Measurements from ENCODE around the gene ZBTB45.
"Not testable (repeated sequence)": the region's sequence is repeated elsewhere in the genome, so short reads cannot be mapped to it uniquely, and the experiment has no call there.

Gene ZBTB45

DNA sequence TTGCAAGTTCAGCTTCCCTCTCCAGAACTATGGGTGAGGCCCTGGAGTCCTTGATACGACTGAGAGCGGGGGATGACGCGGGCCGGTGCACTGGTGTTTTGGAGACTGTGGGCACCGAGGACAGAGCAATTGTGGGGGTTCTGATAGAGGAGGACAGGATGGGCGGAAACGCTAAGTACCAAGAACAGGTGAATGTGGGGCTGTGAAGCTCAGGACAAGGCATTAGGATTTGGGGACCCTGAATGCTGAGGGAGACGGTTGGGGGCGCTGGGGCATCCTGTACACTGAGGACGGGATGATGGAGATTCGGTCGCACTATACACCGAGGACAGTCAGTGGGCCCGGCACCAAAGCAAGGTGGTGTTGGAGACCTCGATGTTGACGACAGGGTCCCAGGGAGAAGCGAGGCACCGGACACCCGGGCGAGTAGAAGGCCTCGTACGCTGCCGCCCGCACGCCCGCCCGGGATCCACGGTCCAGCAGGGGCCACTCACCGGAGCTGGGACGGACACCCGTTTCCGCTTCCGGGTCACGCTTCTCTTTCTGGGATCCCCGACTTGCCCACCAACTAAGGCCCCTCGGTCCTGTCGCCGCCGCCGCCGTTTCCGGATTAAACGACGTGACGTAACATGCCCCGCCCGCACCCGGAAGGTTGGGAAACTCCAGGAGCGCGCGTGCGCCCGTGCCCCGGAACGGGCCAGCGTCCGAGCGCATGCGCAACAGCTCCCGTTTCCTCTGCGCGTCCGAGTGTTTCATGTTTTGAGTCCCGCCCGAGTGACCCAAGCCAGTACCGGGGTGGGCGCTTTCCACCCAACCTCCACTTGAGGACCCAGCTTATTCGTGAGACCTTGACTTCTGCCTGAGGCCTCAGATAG lies 35.1 kb upstream of the ZBTB45 start, which contains the start of gene CHMP2A:
Gene CHMP2A, minus strand, starts transcription at position 612 of the 875 bp plus-strand sequence. CDS start 893 bp downstream, outside the sequence.
- peak; percentile 97 to 98 for DNase-seq

DNA sequence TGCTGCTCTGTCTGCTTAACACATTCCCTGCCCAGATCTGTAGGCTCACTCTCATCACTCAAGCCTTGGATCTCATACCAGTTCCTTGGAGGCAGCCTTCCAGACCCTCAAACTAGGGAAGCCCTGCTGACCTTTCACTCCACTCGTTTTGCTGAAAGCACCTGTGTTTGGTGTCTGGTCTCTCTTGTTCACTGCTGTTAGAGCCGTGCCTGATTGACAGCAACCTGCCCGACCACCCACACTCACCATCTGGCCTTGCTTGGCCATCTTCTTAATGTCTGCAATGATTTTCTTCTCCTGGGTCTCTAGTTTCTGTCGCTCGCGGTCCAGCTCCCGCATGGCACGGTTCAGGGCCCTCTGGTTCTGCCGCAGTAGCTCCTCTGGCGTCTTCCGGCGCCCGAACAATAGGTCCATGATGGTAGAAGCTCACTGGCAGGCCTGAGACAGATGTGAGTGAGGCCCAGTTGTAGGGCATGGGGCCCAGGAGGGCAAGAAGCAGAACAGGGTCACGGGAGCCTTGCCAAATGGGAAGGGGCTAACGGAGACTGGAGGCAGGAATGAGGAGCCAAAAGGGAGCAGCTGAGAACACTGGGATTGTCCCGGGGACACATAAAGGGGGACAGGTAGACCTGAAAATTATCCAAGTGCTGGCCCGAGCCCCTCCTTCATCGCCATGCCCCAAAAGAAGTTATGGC lies 34.3 kb upstream of the ZBTB45 start:
- DNase-seq = no peak

DNA sequence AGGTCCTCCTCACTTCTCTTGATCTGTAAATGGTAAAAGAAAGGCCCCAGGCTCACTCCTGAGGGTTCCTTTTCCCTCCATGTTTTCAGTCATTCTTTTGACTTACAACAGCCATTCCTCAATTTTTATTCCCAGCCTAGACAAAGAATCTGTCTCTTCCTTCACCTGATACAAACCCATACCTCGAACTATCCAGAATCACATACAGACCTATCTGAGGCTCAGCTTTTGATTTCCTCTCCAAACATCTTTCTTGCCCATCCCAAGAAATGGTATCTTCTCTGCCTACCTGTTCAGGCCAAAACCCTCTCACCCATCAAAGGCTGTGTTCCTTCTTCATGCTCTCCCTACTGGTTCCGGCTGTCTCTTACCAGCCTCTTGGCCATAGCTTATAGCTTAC lies 33.0 kb upstream of the ZBTB45 start:
- DNase-seq = no peak

DNA sequence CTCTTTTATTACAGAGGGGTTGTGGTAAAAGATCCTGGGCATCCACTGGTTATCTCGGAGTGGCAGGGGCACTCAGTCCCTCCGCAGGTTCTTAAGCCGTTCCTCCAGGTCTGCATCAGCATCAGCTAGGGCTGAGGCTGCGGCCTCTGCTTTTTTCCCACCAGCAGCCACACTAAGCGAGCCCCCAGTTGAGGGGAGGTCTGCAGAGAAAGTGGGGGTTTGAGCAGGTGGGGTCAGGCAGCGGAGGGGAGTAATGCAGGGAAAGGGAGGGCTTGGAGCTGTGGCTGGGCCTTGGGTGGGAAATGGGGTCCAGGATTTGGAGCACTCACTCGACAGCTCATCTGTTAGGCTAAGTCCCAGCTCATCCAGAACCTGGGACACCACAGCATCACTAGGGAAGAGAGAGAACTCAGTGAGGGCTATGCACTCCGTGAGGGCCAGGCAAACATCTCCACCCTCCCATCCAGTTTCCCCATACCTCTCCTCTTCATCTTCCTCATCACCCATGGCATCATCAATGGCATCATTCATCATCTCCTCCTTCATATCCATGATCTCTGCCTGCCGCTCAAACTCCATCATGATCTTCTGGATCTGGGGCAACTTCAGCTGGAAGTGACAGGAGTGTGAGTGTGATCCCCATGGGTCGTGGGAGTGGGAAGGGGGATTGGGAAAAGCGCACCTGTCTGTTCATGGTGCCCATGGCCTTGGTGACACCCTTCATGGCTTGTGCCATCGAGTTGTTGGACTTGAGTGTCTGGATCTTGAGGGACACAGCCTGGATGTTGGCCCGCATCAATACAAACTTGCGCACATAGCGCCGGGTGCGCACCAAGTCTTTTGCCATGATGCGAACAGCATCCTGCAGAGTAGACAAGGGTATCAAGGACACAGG lies 32.2 kb upstream of the ZBTB45 start:
- no peak for DNase-seq

DNA sequence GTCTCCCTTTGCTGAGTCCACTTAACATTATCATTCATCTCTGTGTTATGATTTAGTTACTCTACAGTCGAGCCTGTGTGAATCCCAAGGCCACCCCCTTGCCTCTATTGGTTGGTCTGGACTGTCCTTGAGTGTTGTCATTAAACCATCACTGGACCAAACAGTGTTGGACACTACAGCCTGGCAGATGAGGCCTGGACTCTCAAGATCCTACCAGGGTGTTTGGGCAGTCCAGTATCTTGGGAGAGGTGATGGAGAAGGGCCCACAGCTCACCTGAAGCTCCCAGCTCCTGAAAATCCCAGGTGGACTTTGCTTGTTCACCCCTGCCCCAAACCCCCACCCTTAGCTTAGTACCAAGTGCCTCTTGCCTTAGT lies 31.5 kb upstream of the ZBTB45 start:
- DNase-seq = no peak

DNA sequence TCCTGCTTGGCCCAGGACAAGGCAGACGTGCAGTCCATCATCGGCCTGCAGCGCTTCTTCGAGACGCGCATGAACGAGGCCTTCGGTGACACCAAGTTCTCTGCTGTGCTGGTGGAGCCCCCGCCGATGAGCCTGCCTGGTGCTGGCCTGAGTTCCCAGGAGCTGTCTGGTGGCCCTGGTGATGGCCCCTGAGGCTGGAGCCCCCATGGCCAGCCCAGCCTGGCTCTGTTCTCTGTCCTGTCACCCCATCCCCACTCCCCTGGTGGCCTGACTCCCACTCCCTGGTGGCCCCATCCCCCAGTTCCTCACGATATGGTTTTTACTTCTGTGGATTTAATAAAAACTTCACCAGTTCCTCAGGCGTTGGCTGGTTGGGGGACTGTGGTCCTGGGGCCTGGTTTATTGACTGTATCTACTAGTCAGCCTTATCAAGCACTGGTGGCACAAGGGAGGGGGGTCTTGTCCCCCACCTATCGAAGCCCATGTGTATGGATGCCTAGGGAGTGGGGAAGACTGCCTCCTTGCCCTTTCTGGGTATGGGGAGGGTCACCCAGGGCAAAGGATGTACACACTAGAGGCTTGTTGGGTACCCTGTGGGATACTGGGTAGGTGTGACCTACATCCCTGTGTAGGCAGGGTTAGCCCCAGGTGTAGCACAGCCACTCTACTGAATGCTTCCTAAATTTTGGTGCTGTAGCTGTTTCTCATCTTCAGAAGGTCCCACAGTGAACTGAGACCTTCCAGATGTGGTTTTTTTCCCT lies 30.9 kb upstream of the ZBTB45 start:
- DNase-seq = no peak

DNA sequence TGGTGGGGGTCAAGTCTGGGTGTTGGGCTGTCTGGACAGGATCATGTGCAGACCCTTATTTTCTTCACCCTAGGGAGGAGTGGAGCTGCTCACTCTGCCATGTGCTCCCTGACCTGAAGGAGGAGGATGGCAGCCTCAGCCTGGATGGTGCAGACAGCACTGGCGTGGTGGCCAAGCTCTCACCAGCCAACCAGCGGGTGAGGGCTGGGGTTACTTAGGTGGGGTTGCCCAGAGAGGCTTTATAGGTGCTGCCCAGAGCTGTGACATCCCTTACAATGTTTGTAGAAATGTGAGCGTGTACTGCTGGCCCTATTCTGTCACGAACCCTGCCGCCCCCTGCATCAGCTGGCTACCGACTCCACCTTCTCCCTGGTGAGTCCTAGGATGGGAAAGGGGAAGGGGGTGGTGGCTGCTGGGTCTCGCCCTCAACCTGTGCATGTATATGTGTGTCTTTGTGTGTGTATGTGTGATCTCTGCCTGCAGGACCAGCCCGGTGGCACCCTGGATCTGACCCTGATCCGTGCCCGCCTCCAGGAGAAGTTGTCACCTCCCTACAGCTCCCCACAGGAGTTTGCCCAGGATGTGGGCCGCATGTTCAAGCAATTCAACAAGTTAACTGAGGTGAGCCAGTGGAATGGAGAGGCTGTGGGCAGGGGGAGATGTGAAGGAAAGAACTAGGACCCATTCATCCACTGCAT lies 30.2 kb upstream of the ZBTB45 start:
- DNase-seq = no peak

DNA sequence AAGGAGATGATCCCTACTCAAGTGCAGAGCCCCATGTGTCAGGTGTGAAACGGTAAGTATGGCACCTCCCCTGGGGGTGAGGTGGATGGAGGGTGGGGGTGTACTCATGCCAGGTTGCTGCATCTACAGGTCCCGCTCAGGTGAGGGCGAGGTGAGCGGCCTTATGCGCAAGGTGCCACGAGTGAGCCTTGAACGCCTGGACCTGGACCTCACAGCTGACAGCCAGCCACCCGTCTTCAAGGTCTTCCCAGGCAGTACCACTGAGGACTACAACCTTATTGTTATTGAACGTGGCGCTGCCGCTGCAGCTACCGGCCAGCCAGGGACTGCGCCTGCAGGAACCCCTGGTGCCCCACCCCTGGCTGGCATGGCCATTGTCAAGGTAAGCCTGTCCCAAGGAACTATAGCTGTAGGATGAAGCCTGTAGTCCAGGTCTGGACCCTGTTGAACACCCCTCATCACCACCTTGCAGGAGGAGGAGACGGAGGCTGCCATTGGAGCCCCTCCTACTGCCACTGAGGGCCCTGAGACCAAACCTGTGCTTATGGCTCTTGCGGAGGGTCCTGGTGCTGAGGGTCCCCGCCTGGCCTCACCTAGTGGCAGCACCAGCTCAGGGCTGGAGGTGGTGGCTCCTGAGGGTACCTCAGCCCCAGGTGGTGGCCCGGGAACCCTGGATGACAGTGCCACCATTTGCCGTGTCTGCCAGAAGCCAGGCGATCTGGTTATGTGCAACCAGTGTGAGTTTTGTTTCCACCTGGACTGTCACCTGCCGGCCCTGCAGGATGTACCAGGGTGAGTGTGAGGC lies 29.5 kb upstream of the ZBTB45 start:
- DNase-seq = no peak

DNA sequence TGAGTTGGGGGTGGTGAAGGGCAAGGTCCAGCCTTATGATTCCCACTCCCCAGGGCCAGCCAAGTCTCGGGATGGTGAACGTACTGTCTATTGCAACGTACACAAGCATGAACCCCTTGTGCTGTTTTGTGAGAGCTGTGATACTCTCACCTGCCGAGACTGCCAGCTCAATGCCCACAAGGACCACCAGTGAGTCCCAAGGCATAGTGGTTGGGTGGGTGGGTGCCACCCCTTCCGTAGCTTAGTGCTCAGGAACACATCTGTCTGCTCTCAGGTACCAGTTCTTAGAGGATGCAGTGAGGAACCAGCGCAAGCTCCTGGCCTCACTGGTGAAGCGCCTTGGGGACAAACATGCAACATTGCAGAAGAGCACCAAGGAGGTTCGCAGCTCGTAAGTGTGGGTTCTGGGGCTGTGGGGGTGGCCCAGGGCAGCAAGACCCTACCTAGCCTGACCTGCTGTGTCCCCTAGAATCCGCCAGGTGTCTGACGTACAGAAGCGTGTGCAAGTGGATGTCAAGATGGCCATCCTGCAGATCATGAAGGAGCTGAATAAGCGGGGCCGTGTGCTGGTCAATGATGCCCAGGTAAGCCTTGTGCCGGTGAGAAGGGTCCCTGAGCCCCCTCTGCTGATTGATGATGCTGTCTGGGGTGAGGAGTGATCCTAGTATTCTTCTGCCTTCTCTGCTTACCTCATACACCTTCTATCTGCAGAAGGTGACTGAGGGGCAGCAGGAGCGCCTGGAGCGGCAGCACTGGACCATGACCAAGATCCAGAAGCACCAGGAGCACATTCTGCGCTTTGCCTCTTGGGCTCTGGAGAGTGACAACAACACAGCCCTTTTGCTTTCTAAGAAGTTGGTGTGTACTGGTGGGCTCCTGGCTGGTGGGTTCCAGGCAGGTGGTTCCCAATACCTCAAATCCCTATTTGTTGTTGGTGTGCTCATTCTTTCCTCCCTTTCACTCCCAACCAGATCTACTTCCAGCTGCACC lies 28.0 kb upstream of the ZBTB45 start:
- DNase-seq = no peak

DNA sequence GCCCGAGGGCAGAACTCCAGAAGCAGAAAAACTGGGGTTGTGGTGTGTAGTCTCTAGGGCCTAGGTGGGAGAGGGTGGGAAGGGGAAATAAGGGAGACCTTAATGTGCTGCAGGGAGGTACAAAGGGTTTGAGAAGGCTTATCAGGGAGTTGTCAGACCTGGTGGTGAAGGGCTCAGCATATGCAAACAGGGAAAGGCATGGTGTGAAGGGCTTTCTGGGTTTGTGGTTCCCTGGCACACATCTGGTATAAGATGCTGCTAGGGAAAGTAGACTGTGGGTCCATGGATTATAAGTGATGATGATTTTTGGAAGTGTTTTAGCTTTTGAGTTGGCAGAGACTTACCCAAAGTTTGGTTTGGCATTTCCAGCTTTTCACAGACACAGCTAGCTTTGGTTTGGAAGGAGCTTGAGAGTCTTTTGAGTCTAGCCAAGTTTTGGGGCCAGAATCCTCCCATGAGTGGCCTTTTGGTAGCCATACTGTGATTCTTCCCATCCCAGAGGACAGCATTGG lies 26.5 kb upstream of the ZBTB45 start:
- DNase-seq = no peak

DNA sequence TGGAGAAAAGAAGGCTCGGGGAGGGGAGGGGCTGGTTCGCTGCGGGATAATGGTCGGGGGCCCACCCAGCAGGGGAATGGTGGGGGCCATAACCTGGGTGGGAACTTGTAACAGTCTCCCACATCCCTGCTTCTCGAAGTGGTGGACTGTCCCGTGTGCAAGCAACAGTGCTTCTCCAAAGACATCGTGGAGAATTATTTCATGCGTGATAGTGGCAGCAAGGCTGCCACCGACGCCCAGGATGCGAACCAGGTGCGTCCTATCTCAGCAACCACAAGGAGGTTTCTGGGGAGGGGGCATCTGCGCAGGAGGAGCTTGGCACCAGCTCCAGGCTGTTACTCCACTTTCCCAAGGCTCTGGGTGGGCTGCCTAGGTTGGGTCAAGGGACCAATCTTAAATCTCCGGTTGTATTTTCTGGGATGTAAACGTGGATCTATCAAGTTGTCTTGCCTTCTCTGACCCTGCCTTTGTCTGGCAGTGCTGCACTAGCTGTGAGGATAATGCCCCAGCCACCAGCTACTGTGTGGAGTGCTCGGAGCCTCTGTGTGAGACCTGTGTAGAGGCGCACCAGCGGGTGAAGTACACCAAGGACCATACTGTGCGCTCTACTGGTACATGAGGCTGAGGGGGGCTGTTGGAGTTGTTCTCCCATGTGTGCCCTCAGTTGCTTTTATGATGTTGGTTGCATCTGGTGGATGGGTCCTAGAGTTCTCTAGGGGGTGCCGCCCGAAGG lies 25.8 kb upstream of the ZBTB45 start:
- no peak for DNase-seq

DNA sequence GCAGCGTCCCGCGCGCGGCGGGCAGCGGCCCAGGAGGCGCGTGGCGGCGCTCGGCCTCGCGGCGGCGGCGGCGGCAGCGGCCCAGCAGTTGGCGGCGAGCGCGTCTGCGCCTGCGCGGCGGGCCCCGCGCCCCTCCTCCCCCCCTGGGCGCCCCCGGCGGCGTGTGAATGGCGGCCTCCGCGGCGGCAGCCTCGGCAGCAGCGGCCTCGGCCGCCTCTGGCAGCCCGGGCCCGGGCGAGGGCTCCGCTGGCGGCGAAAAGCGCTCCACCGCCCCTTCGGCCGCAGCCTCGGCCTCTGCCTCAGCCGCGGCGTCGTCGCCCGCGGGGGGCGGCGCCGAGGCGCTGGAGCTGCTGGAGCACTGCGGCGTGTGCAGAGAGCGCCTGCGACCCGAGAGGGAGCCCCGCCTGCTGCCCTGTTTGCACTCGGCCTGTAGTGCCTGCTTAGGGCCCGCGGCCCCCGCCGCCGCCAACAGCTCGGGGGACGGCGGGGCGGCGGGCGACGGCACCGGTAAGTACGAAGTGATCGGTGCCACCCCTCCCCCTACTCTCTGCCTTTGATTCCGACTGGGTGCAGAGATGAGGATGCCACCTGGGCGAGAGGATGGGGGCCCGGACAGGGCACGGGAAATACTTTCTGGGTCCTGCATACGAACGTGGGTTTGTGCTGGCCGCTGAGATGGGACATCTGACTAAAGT lies 25.1 kb upstream of the ZBTB45 start:
- peak; percentile 79 to 87 for DNase-seq

DNA sequence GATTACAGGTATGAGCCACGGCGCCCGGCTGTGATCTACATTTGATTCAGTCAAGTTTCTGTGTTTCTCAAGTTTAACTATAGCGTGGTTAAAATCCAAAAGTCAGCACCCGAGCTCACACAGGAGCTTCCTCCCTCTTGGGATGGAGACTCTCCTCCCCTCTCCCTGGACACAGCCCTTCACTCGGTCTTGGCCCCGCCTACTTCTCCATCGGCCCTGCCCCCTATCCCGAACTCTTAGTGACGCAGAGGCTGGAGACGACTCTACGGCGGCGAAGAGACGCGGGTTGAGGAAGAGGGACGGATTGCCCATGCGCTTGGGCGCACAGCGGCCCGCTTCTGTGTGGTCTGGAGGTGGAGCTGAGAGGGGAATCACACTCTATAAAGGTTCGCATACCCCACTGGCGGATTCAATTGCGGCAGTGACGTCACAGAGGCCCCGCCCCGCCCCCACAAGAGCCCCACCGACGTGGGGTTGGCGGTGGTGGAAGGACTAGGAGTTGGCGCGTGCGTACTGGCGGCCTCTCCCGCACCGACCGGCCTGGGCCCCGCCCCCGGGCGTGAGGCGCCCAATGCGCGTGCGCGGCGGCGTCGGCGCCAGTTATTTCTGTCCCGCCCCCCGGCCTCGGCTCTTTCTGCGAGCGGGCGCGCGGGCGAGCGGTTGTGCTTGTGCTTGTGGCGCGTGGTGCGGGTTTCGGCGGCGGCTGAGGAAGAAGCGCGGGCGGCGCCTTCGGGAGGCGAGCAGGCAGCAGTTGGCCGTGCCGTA lies 24.4 kb upstream of the ZBTB45 start, which contains the start of gene TRIM28:
Gene TRIM28, plus strand, starts transcription at position 239 of the 765 bp plus-strand sequence. CDS start 694 bp downstream, outside the sequence.
- DNase-seq = peak; percentile 100

DNA sequence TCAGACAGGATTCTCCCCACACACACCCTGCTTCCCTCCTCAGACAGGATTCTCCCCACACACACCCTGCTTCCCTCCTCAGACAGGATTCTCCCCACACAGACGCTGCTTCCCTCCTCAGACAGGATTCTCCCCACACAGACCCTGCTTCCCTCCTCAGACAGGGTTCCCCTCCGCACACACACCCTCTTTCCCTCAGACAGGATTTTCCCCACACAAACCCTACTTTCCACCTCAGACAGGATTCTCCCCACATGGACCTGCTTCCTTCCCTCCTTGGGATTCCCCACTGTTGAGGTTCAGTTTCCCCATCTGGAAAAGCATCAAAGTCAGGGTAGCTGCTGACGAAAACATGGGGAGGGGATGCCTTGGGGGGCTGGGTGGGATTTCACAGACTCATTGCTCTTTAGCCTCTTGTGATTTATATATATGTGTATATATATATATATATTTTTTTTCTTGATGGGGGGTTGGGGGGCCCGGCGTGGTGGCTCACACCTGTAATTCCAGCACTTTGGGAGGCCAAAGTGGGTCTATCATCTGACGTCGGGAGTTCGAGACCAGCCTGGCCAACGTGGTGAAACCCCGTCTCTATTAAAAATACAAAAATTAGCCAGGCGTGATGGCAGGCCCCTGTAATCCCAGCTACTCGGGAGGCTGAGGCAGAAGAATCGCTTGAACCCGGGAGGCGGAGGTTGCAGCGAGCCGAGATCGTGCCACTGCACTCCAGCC lies 23.2 kb upstream of the ZBTB45 start:
- DNase-seq = not testable (repeated sequence)

DNA sequence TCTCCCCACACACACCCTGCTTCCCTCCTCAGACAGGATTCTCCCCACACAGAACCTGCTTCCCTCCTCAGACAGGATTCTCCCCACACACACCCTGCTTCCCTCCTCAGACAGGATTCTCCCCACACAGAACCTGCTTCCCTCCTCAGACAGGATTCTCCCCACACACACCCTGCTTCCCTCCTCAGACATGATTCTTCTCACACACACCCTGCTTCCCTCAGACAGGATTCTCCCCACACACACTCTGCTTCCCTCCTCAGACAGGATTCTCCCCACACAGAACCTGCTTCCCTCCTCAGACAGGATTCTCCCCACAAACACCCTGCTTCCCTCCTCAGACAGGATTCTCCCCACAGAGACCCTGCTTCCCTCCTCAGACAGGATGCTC lies 19.6 kb upstream of the ZBTB45 start:
- not testable (repeated sequence) for DNase-seq

Data from CD4-positive, alpha-beta T cell treated with Interferon alpha-2 for 1 hour (primary cell).